GM10266 (cell line): Measurements from ENCODE around the gene SOS1.
"Not testable (repeated sequence)": the region's sequence is repeated elsewhere in the genome, so short reads cannot be mapped to it uniquely, and the experiment has no call there.

Source experiments
- DNase-seq: peaks from one replicate; pipeline ENCODE4 v3.0.0; 2012; ENCODE audit errors: extremely low spot score
- CTCF ChIP-seq: IDR thresholded peaks from 2 replicates; pipeline ENCODE4 v1.5.1; 2012; ENCODE audit warnings: mild to moderate bottlenecking, low read depth; ENCODE audit not compliant: control insufficient read depth, insufficient read depth; ENCODE audit errors: missing control alignments

The SOS1 gene

GRCh38 chr2:39068299-39069135 lies 52.3 kb downstream of the SOS1 start:
- no peak for TF ChIP-seq CTCF
- no peak for DNase-seq

GRCh38 chr2:39065616-39066015 lies 55.2 kb downstream of the SOS1 start:
- DNase-seq, result no peak
- no peak for TF ChIP-seq CTCF

GRCh38 chr2:39062320-39062719 lies 58.5 kb downstream of the SOS1 start:
- no peak for TF ChIP-seq CTCF
- DNase-seq, result no peak

GRCh38 chr2:39061280-39061679 lies 59.6 kb downstream of the SOS1 start:
- DNase-seq, result no peak
- TF ChIP-seq CTCF, result no peak

GRCh38 chr2:39059366-39059952 lies 61.4 kb downstream of the SOS1 start:
- peak; percentile 23 for DNase-seq
- TF ChIP-seq CTCF, result peak; percentile 60

- no peak for DNase-seq
- TF ChIP-seq CTCF, result no peak
Observed at GRCh38 chr2:39058101-39058500, 62.8 kb downstream of the SOS1 start.

GRCh38 chr2:39052665-39053064 lies 68.2 kb downstream of the SOS1 start:
- not testable (repeated sequence) for DNase-seq
